ENCODE results near the gene TTC39A.

The TTC39A gene

DNA sequence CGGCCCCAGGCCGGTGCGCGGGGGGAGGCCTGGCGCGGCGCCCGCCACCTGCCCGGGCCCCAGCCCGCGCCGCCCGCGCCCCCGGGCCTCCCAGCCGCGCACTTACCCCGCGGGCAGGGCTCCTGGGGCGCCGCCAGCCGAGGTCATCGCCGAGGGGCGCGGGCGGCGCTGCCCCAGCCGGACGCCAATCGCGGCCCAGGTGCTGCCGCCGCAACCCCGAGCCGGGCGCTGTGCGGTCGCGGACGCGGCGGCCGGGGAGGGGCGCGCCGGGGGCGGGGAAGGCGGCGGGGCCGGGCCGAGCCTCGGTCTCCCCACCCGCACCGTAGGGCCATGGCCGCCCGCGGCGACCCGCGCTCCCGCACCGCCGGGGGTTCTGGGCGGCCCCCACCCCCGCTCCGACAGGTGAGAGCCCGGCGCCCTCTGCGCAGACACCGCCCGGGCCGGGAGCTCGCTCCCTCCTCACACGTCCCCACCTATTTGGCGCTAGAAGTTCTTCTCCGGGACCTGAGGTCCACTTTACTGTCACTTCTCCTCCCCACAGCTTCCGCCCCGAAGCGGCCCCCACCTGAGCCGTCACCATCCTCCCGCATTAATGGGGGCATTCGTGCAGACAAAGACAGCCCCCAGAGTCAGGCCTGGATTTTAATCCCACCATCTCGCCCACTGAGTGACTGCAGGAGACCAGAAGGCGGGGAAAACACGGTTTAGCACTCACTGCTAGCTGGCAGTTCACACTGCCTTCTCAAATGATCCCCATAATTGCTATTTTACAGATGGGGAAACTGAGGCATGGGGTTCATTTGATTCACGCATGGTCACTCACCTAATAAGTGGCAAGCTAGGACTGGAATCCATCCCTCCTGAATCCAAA lies at the start of gene TTC39A:
TSS of gene TTC39A (minus strand) at position 232 of the 871 bp plus-strand sequence. CDS start at position 147, 85 bp downstream.
- no peak for DNase-seq

DNA sequence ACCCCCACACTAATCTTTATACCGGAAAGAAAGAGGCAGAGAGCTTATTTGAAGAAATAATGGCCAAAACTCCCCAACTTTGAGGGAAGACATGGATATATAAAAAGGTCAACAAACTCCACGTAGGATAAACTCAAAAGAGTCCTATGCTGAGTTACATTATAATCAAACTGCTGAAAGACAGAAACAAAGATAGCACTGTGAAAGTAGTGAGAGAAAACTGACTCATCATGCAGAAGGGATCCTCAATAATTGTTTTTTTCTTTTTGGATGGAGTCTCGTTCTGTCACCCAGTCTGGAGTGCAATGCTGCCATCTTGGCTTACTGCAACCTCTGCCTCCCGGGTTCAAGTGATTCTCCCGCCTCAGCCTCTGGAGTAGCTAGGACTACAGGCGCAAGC lies 48.5 kb upstream of the TTC39A start:
- no peak for DNase-seq

GRCh38 chr1:51373898-51374297 lies 43.5 kb upstream of the TTC39A start:
- no peak for DNase-seq

DNA sequence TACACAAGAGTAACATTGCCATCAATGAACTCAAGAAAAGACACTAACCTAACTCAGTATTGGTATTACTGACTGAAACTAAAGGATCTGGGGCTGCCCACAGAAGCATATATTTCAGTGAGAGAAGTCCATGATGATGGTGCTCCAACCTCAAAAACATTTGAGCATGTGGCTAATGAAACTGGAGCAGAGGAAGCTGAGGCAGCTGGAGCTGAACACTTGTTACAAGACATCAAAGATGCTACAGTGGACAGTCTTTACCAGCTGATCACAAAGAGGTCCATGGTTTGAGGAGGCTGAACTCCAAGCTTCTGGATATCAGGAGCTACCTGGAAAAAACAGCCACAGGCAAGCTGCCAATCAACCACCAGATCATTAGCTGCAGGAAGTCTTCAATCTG lies 42.2 kb upstream of the TTC39A start:
- DNase-seq, result no peak

DNA sequence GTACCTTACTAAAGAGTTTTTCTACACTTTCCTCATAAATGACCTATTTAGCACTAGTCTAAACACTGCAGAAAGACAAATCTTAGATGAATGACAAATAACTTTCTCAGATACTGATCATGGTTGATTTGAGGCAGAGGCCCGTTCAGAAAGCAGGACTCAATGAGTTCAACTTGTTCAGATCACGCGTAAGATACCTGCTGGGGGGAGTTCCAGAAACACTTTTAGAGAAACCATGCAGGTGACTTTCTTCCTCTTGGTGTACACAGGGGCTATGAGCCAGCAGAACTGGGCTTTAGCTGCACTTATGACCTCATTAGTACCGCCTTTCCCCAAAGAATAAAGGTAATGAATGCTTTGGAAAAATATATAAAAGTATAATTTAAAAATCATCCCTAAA lies 38.8 kb upstream of the TTC39A start:
- DNase-seq, result no peak

- no peak for DNase-seq
Measured at GRCh38 chr1:51365774-51366173, 35.4 kb upstream of the TTC39A start.

GRCh38 chr1:51359879-51360278 lies 29.5 kb upstream of the TTC39A start:
- no peak for DNase-seq

DNA sequence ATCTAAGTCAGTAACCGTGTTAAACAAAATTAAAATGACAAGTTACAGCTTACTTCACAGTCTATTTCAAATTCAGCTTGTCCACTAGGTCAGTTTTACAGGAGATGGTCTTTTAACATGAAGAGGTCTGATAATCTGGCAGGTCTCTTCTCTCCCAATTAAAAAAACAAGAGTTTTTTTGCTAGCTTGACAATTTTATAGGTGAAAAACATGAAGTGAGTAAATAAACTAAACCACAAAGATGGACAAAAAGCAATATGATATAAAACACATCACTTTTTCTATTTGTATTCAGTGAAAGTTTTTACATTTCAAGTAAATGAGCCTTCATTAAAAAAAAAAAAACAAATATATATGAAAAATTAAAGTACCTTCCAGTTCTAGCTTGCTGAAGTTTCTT lies 25.0 kb upstream of the TTC39A start:
- DNase-seq, result no peak

- no peak for DNase-seq
Measured at GRCh38 chr1:51354416-51354815, 24.1 kb upstream of the TTC39A start.

DNA sequence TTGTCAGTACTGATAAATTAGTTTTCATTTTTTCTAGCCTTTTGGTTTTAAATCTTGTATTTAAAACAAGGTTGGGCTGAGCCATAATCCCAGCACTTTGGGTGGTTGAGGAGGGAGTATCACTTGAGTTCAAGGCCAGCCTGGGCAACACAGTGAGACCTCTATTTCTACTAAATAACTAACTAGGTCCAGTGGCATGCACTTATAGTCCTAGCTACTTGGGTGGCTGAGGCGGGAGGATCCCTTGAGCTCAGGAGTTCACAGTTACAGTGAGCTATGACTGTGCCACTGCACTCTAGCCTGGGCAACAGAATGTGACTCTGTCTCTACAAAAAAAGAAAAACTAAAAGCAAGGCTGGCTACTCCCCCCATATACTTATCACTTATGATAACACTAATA lies 21.5 kb upstream of the TTC39A start:
- DNase-seq, result no peak

GRCh38 chr1:51349862-51350261 lies 19.5 kb upstream of the TTC39A start:
- no peak for DNase-seq

DNA sequence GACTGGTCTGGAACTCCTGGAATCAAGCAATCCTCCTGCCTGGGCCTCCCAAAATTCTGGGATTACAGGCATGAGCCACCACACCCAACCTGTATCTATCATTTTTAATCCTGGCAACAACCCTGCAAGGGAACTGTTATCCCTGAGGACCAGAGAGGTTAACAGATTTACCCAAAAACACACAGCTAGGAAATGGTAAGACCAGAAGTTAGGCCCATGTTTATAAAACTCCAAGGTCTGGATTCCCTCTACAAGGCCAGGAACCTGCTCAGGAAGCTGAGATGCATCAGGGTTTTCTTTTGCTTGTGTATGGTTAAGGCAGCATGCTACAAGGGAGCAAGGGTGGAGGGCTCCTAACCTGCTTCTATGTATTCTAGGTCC lies 17.8 kb upstream of the TTC39A start:
- no peak for DNase-seq

DNA sequence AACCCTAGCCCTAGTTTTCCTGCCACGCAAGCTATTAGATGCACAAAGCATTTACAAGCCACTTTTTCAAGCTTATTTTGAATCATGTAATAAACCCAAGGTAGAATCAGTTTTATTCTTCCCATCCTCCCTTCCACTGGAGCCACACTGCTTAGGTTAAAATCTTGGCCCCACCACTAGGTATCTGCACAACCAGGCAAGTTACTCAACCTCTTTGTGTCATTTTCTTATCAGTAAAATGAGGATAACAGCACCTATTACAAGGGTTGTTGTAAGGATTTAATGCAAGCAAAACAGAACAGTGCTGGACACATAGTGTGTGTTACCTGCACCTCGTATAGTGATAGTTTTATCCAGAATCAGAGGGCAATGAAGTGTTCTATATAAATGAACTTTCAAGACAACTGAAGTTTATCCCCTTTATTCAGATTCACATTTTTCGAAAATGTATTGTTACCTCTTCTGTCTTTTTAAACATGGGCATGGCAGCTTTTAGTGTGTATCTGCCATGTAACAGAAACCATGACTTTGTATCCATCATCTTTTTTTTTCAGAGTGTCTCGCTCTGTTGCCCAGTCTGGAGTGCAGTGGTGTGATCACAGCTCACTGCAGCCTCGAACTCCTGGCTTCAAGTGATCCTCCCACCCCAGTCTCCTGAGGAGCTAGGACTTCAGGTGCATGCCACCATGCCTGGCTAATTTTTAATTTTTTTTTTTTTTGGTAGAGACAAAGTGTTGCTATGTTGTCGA lies 17.2 kb upstream of the TTC39A start:
- DNase-seq, result no peak

- no peak for DNase-seq
Measured at GRCh38 chr1:51346086-51346942, 16.0 kb upstream of the TTC39A start.

GRCh38 chr1:51345300-51345687 lies 14.9 kb upstream of the TTC39A start:
- no peak for DNase-seq

DNA sequence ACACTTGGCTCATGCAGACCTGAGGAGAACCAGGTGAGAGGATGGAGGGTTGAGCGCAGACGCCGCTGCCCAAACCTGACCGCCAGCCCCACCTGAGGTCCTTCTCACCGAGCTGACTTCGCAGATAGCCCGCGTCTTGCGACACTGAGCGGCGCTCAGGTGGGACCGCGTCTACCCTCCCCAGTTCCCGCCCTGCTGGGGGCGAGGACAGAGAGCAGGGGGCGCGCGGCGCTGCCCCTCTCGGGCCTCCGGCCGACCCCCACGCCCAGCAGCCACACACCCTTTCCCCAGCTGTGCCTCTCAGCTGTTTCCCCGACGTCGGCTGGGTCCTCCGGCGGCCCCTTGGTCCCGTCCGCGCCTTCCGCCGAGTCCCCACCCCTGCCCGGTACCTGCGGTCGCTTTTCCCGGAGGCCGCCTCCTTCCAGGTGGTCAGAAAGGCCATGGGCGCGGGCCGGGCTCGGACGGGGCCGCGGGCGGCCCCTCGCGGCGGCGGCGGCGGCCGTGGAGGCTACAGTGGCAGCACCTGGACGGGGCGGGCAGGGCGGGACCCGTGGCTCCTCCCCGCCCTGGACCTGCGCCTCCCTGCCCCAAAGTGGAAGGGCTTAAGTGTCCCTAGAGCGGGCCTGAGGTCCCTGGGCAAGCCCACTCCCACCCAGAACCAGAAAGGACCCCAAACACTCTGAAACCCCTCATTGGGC lies 14.4 kb upstream of the TTC39A start:
- DNase-seq, result no peak

- DNase-seq, result no peak
Measured at GRCh38 chr1:51344276-51344601, 13.9 kb upstream of the TTC39A start.

- no peak for DNase-seq
Measured at GRCh38 chr1:51343624-51344023, 13.3 kb upstream of the TTC39A start.

- no peak for DNase-seq
Measured at GRCh38 chr1:51342591-51343206, 12.3 kb upstream of the TTC39A start.

GRCh38 chr1:51341876-51342496 lies 11.6 kb upstream of the TTC39A start:
- DNase-seq, result no peak

DNA sequence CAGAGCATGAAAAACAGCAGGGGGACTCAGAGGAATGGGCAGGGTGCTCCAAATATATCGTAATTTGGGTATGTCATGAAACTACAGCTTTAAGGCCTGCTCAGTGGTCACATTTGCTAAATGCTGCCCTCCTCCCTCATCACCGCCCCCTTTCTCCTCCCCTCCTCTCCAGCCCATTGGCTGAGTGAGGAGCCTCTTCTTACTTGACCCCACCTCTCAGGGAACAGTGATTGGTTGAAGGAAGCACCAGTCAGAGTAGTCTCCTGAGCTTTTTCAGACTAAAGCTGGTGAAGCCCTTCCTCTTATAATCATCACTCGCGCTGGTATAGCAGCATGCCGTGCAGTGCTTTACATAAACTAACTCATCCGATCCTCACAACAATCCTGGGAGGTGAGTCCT lies 10.0 kb upstream of the TTC39A start:
- no peak for DNase-seq

DNA sequence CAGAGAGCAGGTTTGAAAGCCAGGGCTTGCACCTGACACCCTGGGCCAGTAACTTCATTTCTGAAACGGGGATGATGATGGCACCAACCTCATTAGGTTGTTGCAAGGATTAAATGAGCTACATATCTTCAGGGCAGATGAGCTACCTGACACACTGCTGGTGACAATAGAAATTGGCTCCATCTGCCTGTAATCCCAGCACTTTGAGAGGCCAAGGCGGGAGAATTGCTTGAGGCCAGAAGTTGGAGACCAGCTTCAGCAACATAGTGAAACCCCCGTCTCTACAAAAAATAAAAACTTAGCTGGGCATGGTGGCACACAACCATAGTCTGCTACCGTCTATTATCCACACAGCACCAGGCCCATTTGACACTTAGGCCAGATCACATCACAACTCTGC lies 6.3 kb upstream of the TTC39A start:
- no peak for DNase-seq
